H9 (cell line): ENCODE measurements around the gene USP9X. TPM values are rescaled to one million over a fixed set of nuclear protein-coding genes. Genes with fewer than 3 reads are reported as not detected.

ENCODE experiments used
- DNase-seq: peaks from one replicate; pipeline ENCODE4 v3.0.0-alpha.2; 2017
- H2AFZ ChIP-seq: one replicate; pipeline ENCODE4 v1.6.1; 2013; ENCODE audit warnings: mild to moderate bottlenecking, low read length, control low read depth, moderate library complexity
- H2AK5ac ChIP-seq: 2 replicates; pipeline ENCODE4 v1.6.1; 2013; ENCODE audit warnings: low read length, control low read depth, mixed read lengths; ENCODE audit not compliant: insufficient read length
- H2BK120ac ChIP-seq: one replicate; pipeline ENCODE4 v1.6.1; 2013; ENCODE audit warnings: low read depth, mild to moderate bottlenecking, low read length, control low read depth, inconsistent platforms; ENCODE audit not compliant: poor library complexity, severe bottlenecking
- H2BK12ac ChIP-seq: 2 replicates; pipeline ENCODE4 v1.6.1; 2013; ENCODE audit warnings: low read length, control low read depth, mixed read lengths, low read depth; ENCODE audit not compliant: insufficient read length
- H2BK15ac ChIP-seq: 2 replicates; pipeline ENCODE4 v1.6.1; 2013; ENCODE audit warnings: low read depth, low read length, control low read depth
- H2BK20ac ChIP-seq: one replicate; pipeline ENCODE4 v1.6.1; 2013; ENCODE audit warnings: low read depth, mild to moderate bottlenecking, low read length, control low read depth, inconsistent platforms; ENCODE audit not compliant: poor library complexity, severe bottlenecking
- H2BK5ac ChIP-seq: 2 replicates; pipeline ENCODE4 v1.6.1; 2013; ENCODE audit warnings: low read length, control low read depth, mixed read lengths; ENCODE audit not compliant: insufficient read length
- H3K14ac ChIP-seq: 2 replicates; pipeline ENCODE4 v1.6.1; 2013; ENCODE audit warnings: low read length, control low read depth; ENCODE audit not compliant: insufficient read depth
- H3K18ac ChIP-seq: 2 replicates; pipeline ENCODE4 v1.6.1; 2013; ENCODE audit warnings: low read depth, mild to moderate bottlenecking, mixed read lengths, low read length, control low read depth; ENCODE audit not compliant: insufficient read length
- H3K23ac ChIP-seq: 2 replicates; pipeline ENCODE4 v1.6.1; 2013; ENCODE audit warnings: low read length, control low read depth, mixed read lengths, low read depth; ENCODE audit not compliant: insufficient read length
- H3K23me2 ChIP-seq: 2 replicates; pipeline ENCODE4 v1.6.1; 2013; ENCODE audit warnings: low read depth, mild to moderate bottlenecking, mixed read lengths, low read length, control low read depth; ENCODE audit not compliant: insufficient read length, poor library complexity, severe bottlenecking
- H3K27ac ChIP-seq: 2 replicates; pipeline ENCODE4 v1.5.1; 2013; ENCODE audit warnings: low read length, control low read depth, mixed read lengths, low read depth; ENCODE audit not compliant: insufficient read length
- H3K27me3 ChIP-seq: 2 replicates; pipeline ENCODE4 v1.6.1; 2013; ENCODE audit warnings: low read length, control low read depth, inconsistent platforms; ENCODE audit not compliant: insufficient read depth
- H3K4ac ChIP-seq: 2 replicates; pipeline ENCODE4 v1.6.1; 2013; ENCODE audit warnings: low read depth, mild to moderate bottlenecking, control low read depth, inconsistent platforms, low read length, moderate library complexity
- H3K4me1 ChIP-seq: 2 replicates; pipeline ENCODE4 v1.6.1; 2013; ENCODE audit warnings: low read length, control low read depth, inconsistent platforms; ENCODE audit not compliant: insufficient read depth
- H3K4me2 ChIP-seq: 2 replicates; pipeline ENCODE4 v1.6.1; 2013; ENCODE audit warnings: low read length, control low read depth, mixed read lengths; ENCODE audit not compliant: insufficient read length, insufficient read depth
- H3K56ac ChIP-seq: 2 replicates; pipeline ENCODE4 v1.6.1; 2013; ENCODE audit warnings: low read depth, mild to moderate bottlenecking, mixed read lengths, low read length, control low read depth; ENCODE audit not compliant: insufficient read length
- H3K79me1 ChIP-seq: 2 replicates; pipeline ENCODE4 v1.6.1; 2013; ENCODE audit warnings: low read depth, mild to moderate bottlenecking, moderate library complexity, low read length, control low read depth, inconsistent platforms; ENCODE audit not compliant: insufficient read depth, poor library complexity, severe bottlenecking
- H3K79me2 ChIP-seq: 2 replicates; pipeline ENCODE4 v1.6.1; 2013; ENCODE audit warnings: low read length, control low read depth, inconsistent platforms; ENCODE audit not compliant: insufficient read depth
- H3K9ac ChIP-seq: 2 replicates; pipeline ENCODE4 v1.6.1; 2013; ENCODE audit warnings: low read length, control low read depth, mixed read lengths; ENCODE audit not compliant: insufficient read length; ENCODE audit errors: extremely low read depth
- H3K9me3 ChIP-seq: one replicate; pipeline ENCODE4 v1.6.1; 2013; ENCODE audit warnings: low read depth, low read length, inconsistent platforms; ENCODE audit not compliant: control insufficient read depth
- H3T11ph ChIP-seq: one replicate; pipeline ENCODE4 v1.6.1; 2013; ENCODE audit warnings: mild to moderate bottlenecking, low read length, control low read depth, inconsistent platforms
- H4K20me1 ChIP-seq: one replicate; pipeline ENCODE4 v1.6.1; 2013; ENCODE audit not compliant: control insufficient read depth, insufficient read length, insufficient read depth
- H4K5ac ChIP-seq: 2 replicates; pipeline ENCODE4 v1.6.1; 2013; ENCODE audit warnings: low read depth, mild to moderate bottlenecking, mixed read lengths, low read length, control low read depth; ENCODE audit not compliant: insufficient read length
- H4K8ac ChIP-seq: replicated peaks from 2 replicates; pipeline ENCODE4 v1.6.1; 2013; ENCODE audit warnings: low read length, control low read depth, mixed read lengths, low read depth; ENCODE audit not compliant: insufficient read length
- H4K91ac ChIP-seq: 2 replicates; pipeline ENCODE4 v1.6.1; 2013; ENCODE audit warnings: low read depth, mild to moderate bottlenecking, moderate library complexity, mixed read lengths, low read length, control low read depth; ENCODE audit not compliant: insufficient read length
- H3K27ac Mint-ChIP-seq, 3 experiments: 2 replicates in 2 of 3; 3 replicates in 1 of 3; pipeline ENCODE4 v1.8.0; 2020 to 2021; ENCODE audit warnings: mixed read lengths in 3 of 3, mild to moderate bottlenecking in 1 of 3, moderate library complexity in 1 of 3
- H3K27me3 Mint-ChIP-seq: 2 replicates; pipeline ENCODE4 v1.8.0; 2021; ENCODE audit warnings: low read depth, mild to moderate bottlenecking, moderate library complexity, mixed read lengths
- H3K36me3 Mint-ChIP-seq, 3 experiments: 2 replicates in 2 of 3; 3 replicates in 1 of 3; pipeline ENCODE4 v1.8.0; 2020 to 2021; ENCODE audit warnings: low read depth in 3 of 3, mixed read lengths in 3 of 3; ENCODE audit not compliant: insufficient read depth in 1 of 3
- H3K4me1 Mint-ChIP-seq, 2 experiments: 2 replicates each; pipeline ENCODE4 v1.8.0; 2020; ENCODE audit warnings: mixed read lengths in 2 of 2
- H3K4me3 Mint-ChIP-seq, 2 experiments: 2 replicates in 1 of 2; 3 replicates in 1 of 2; pipeline ENCODE4 v1.8.0; 2020 to 2021; ENCODE audit warnings: mild to moderate bottlenecking in 2 of 2, mixed read lengths in 2 of 2, moderate library complexity in 1 of 2
- H3K9me3 Mint-ChIP-seq, 2 experiments: 2 replicates in 1 of 2; 3 replicates in 1 of 2; pipeline ENCODE4 v1.8.0; 2020; ENCODE audit warnings: mild to moderate bottlenecking in 2 of 2, mixed read lengths in 2 of 2, moderate library complexity in 1 of 2
- WGBS: extraction: QIAGEN DNeasy Blood & Tissue Kit; methylation state at CpG from one replicate; pipeline ENCODE4 v1.1.7; 2013; ENCODE audit warnings: missing lambda C conversion rate, low lambda C conversion rate, mixed read lengths; ENCODE audit not compliant: insufficient read length; ENCODE audit errors: extremely low coverage; 5-methylcytosine and 5-hydroxymethylcytosine counted together
- total RNA-seq: library from RNA; stranded (reverse); gene quantifications from 2 replicates; pipeline ENCODE4 v1.2.1, GENCODE V29; 2021
- TF ChIP-seq, protein P1 (sequence below): fragments of 200-600 bp; sonication (generic); conservative IDR thresholded peaks from 3 replicates; pipeline ENCODE4 v1.8.0; 2021; ENCODE audit warnings: antibody characterized with exemption, mild to moderate bottlenecking

The USP9X gene
- total RNA-seq, 1 experiment from 2014 or later, result 284 TPM

DNA sequence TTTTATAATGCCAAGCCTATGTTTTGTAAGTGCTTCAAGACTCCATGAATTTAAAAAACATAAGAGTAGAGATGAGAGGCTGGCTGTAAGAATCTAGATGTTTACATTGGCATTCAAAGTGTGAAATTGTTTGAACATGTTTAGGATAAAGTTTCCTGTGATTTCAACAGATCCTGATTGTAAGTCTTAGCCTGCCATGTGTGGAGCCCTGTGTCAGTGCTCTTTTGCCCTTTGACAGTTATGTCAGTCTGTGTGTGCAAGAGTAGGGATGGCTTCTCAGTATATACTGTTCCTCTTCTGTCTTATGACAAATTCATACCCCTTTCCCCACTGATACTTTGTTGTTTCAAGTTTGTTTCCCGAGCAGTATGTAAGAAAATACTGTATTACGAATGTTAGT is 68.2 kb downstream of the USP9X start:
- TF ChIP-seq, protein P1, sequence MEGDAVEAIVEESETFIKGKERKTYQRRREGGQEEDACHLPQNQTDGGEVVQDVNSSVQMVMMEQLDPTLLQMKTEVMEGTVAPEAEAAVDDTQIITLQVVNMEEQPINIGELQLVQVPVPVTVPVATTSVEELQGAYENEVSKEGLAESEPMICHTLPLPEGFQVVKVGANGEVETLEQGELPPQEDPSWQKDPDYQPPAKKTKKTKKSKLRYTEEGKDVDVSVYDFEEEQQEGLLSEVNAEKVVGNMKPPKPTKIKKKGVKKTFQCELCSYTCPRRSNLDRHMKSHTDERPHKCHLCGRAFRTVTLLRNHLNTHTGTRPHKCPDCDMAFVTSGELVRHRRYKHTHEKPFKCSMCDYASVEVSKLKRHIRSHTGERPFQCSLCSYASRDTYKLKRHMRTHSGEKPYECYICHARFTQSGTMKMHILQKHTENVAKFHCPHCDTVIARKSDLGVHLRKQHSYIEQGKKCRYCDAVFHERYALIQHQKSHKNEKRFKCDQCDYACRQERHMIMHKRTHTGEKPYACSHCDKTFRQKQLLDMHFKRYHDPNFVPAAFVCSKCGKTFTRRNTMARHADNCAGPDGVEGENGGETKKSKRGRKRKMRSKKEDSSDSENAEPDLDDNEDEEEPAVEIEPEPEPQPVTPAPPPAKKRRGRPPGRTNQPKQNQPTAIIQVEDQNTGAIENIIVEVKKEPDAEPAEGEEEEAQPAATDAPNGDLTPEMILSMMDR, result no peak
- H2BK5ac ChIP-seq, result no peak overlapping the region
- H2BK120ac ChIP-seq, result no peak overlapping the region
- no peaks in the 10 kb centered on the region for H3K27me3 ChIP-seq
- H3K79me1 ChIP-seq, result peaks cover 2% of the 10 kb centered on the region
- no peak overlapping the region for H4K5ac ChIP-seq
- H3K56ac ChIP-seq, result no peak overlapping the region
- H2BK15ac ChIP-seq, result no peak overlapping the region
- no peak overlapping the region for H4K8ac ChIP-seq
- H3K27ac Mint-ChIP-seq, result no peak overlapping the region
- H3K4me3 Mint-ChIP-seq, result no peak overlapping the region
- no peak for DNase-seq
- H3K36me3 Mint-ChIP-seq, result peaks cover 24 to 86% (median 75%) of the 10 kb centered on the region in 3 experiments
- H2BK12ac ChIP-seq, result no peak overlapping the region
- H3K4me2 ChIP-seq, result no peak overlapping the region
- H3K14ac ChIP-seq, result no peak overlapping the region
- no peak overlapping the region for H3K9ac ChIP-seq
- no peak overlapping the region for H3T11ph ChIP-seq
- WGBS, result no CpG with 5 or more reads among the region's 2 CpGs
- H3K18ac ChIP-seq, result no peak overlapping the region
- no peak overlapping the region for H4K91ac ChIP-seq
- no peaks in the 10 kb centered on the region for H3K4me1 ChIP-seq
- H3K23me2 ChIP-seq, result no peaks in the 10 kb centered on the region
- no peak overlapping the region for H3K27ac ChIP-seq
- H3K79me2 ChIP-seq, result no peaks in the 10 kb centered on the region
- H2AK5ac ChIP-seq, result no peak overlapping the region
- peaks cover 0 to 14% of the 10 kb centered on the region in 2 experiments; a peak in 2 of 4 replicates for H3K4me1 Mint-ChIP-seq
- no peaks in the 10 kb centered on the region for H3K27me3 Mint-ChIP-seq
- H4K20me1 ChIP-seq, result no peaks in the 10 kb centered on the region
- H3K9me3 Mint-ChIP-seq, result peaks cover 39 to 44% of the 10 kb centered on the region in 2 experiments
- no peak overlapping the region for H3K4ac ChIP-seq
- H3K23ac ChIP-seq, result no peak overlapping the region
- H3K9me3 ChIP-seq, result no peaks in the 10 kb centered on the region
- no peak overlapping the region for H2BK20ac ChIP-seq
- H2AFZ ChIP-seq, result no peak overlapping the region
